RCC 7860 (cell line): ENCODE data around the gene MAPKAPK3.
"Not testable (repeated sequence)": the region's sequence is repeated elsewhere in the genome, so short reads cannot be mapped to it uniquely, and the experiment has no call there.

Source experiments
- DNase-seq: peaks from one replicate; pipeline ENCODE4 v3.0.0-alpha.2; 2015; ENCODE audit warnings: low spot score
- FAIRE-seq: peaks from 2 replicates; lab custom pipeline; 2012; peaks lifted over from hg19 to GRCh38; lab: Jason Lieb, UNC

The MAPKAPK3 gene

GRCh38 chr3:50652709-50653108 lies 35.8 kb downstream of the MAPKAPK3 start:
- DNase-seq (peak; percentile 22), FAIRE-seq (no peak)

- no peak for FAIRE-seq
- DNase-seq, result no peak
These were observed 37.1 kb downstream of the MAPKAPK3 start for GRCh38 chr3:50653937-50654595.

- FAIRE-seq (no peak), DNase-seq (no peak)
These were observed 38.3 kb downstream of the MAPKAPK3 start for GRCh38 chr3:50655009-50655830.

GRCh38 chr3:50656417-50657195 lies 39.7 kb downstream of the MAPKAPK3 start:
- FAIRE-seq, result no peak

GRCh38 chr3:50657407-50657806 lies 40.5 kb downstream of the MAPKAPK3 start:
- FAIRE-seq, result no peak
- DNase-seq, result no peak

More at GRCh38 chr3:50656417-50657195, 39.7 kb downstream of the MAPKAPK3 start:
- no peak for DNase-seq

- FAIRE-seq (no peak), DNase-seq (no peak)
These were observed 40.9 kb downstream of the MAPKAPK3 start for GRCh38 chr3:50657816-50658215.

GRCh38 chr3:50658416-50658815 lies 41.5 kb downstream of the MAPKAPK3 start:
- no peak for FAIRE-seq

GRCh38 chr3:50658831-50659230 lies 41.9 kb downstream of the MAPKAPK3 start:
- no peak for FAIRE-seq
- DNase-seq, result no peak

More at GRCh38 chr3:50658416-50658815, 41.5 kb downstream of the MAPKAPK3 start:
- no peak for DNase-seq

- FAIRE-seq (no peak), DNase-seq (no peak)
These were observed 43.4 kb downstream of the MAPKAPK3 start for GRCh38 chr3:50660386-50660785.

GRCh38 chr3:50661321-50661837 lies 44.4 kb downstream of the MAPKAPK3 start:
- no peak for DNase-seq
- FAIRE-seq, result no peak

- DNase-seq (no peak), FAIRE-seq (no peak)
These were observed 45.5 kb downstream of the MAPKAPK3 start for GRCh38 chr3:50662408-50662807.

- no peak for FAIRE-seq
These were observed 48.3 kb downstream of the MAPKAPK3 start for GRCh38 chr3:50665081-50665840.

GRCh38 chr3:50665841-50666115 lies 48.8 kb downstream of the MAPKAPK3 start:
- DNase-seq, FAIRE-seq: not testable (repeated sequence)

More at GRCh38 chr3:50665081-50665840, 48.3 kb downstream of the MAPKAPK3 start:
- DNase-seq, result no peak

GRCh38 chr3:50666837-50667236 lies 49.9 kb downstream of the MAPKAPK3 start:
- DNase-seq (no peak), FAIRE-seq (no peak)

- DNase-seq, result peak; percentile 69
- FAIRE-seq, result no peak
These were observed 54.4 kb downstream of the MAPKAPK3 start for GRCh38 chr3:50671331-50671730.

- FAIRE-seq (no peak), DNase-seq (no peak)
These were observed 55.7 kb downstream of the MAPKAPK3 start for GRCh38 chr3:50672656-50673055.

GRCh38 chr3:50673931-50674330 lies 57.0 kb downstream of the MAPKAPK3 start:
- FAIRE-seq (no peak), DNase-seq (no peak)

GRCh38 chr3:50674349-50675178 lies 57.6 kb downstream of the MAPKAPK3 start, which contains the start of gene DOCK3:
Gene DOCK3 (plus strand): TSS chr3:50674927. CDS start chr3:50675264, 337 bp downstream.
- FAIRE-seq (no peak), DNase-seq (no peak)

- no peak for DNase-seq
These were observed 58.5 kb downstream of the MAPKAPK3 start for GRCh38 chr3:50675179-50676030.

More at GRCh38 chr3:50675179-50676030, 58.5 kb downstream of the MAPKAPK3 start:
- FAIRE-seq, result no peak
